Trophoblast cell (in vitro differentiated cells and primary cell): ENCODE measurements around the gene DOP1A.

Source experiments
- DNase-seq, 2 donors: peaks; one replicate each; pipeline ENCODE4 v3.0.0-alpha.2; 2016
- H2AFZ ChIP-seq: 2 replicates; pipeline ENCODE4 v1.6.1; 2013; ENCODE audit warnings: low read length, moderate library complexity, mild to moderate bottlenecking; ENCODE audit not compliant: insufficient read depth, poor library complexity
- H2AK5ac ChIP-seq: 2 replicates; pipeline ENCODE4 v1.6.1; 2013; ENCODE audit warnings: mild to moderate bottlenecking, low read length
- H2BK120ac ChIP-seq: 2 replicates; pipeline ENCODE4 v1.6.1; 2013; ENCODE audit warnings: low read length, mild to moderate bottlenecking, moderate library complexity; ENCODE audit not compliant: insufficient read depth, poor library complexity
- H2BK12ac ChIP-seq: 2 replicates; pipeline ENCODE4 v1.6.1; 2013; ENCODE audit warnings: mild to moderate bottlenecking, low read length, moderate library complexity
- H2BK5ac ChIP-seq: 2 replicates; pipeline ENCODE4 v1.6.1; 2013; ENCODE audit warnings: low read length, low read depth, moderate library complexity, mild to moderate bottlenecking; ENCODE audit not compliant: poor library complexity
- H3K14ac ChIP-seq: 2 replicates; pipeline ENCODE4 v1.6.1; 2013; ENCODE audit warnings: mild to moderate bottlenecking, low read length
- H3K18ac ChIP-seq: 2 replicates; pipeline ENCODE4 v1.6.1; 2013; ENCODE audit warnings: mild to moderate bottlenecking, low read length
- H3K23ac ChIP-seq: 2 replicates; pipeline ENCODE4 v1.6.1; 2013; ENCODE audit warnings: low read length
- H3K27ac ChIP-seq: 2 replicates; pipeline ENCODE4 v1.5.1; 2013; ENCODE audit warnings: low read depth, mild to moderate bottlenecking, inconsistent platforms, low read length, moderate library complexity
- H3K27me3 ChIP-seq: 2 replicates; pipeline ENCODE4 v1.6.1; 2013; ENCODE audit warnings: inconsistent platforms, mild to moderate bottlenecking, low read length, moderate library complexity; ENCODE audit not compliant: insufficient read depth
- H3K36me3 ChIP-seq, 2 experiments: 1 replicate in 1 of 2; 2 replicates in 1 of 2; pipeline ENCODE4 v1.6.1; 2013; ENCODE audit warnings: low read length in 2 of 2, mild to moderate bottlenecking in 2 of 2, moderate library complexity in 1 of 2; ENCODE audit not compliant: insufficient read depth in 2 of 2, control insufficient read depth in 1 of 2
- H3K4ac ChIP-seq: 2 replicates; pipeline ENCODE4 v1.6.1; 2013; ENCODE audit warnings: low read depth, mild to moderate bottlenecking, low read length, moderate library complexity
- H3K4me1 ChIP-seq, 2 experiments: 1 replicate in 1 of 2; 2 replicates in 1 of 2; pipeline ENCODE4 v1.6.1; 2013; ENCODE audit warnings: low read length in 2 of 2, mild to moderate bottlenecking in 2 of 2, moderate library complexity in 1 of 2; ENCODE audit not compliant: insufficient read depth in 2 of 2, control insufficient read depth in 1 of 2
- H3K4me2 ChIP-seq: 2 replicates; pipeline ENCODE4 v1.6.1; 2013; ENCODE audit warnings: inconsistent platforms, mild to moderate bottlenecking, low read length, moderate library complexity
- H3K4me3 ChIP-seq: 2 replicates; pipeline ENCODE4 v1.5.1; 2013; ENCODE audit warnings: mild to moderate bottlenecking, low read depth, low read length, inconsistent platforms
- H3K79me1 ChIP-seq: one replicate; pipeline ENCODE4 v1.6.1; 2013; ENCODE audit warnings: low read length
- H3K79me2 ChIP-seq: 2 replicates; pipeline ENCODE4 v1.6.1; 2013; ENCODE audit warnings: low read length, mild to moderate bottlenecking; ENCODE audit not compliant: control insufficient read depth, insufficient read depth, poor library complexity
- H3K9ac ChIP-seq: 2 replicates; pipeline ENCODE4 v1.6.1; 2013; ENCODE audit warnings: mild to moderate bottlenecking, low read length
- H3K9me3 ChIP-seq: 2 replicates; pipeline ENCODE4 v1.6.1; 2013; ENCODE audit warnings: low read depth, mild to moderate bottlenecking, control low read depth, inconsistent platforms, low read length; ENCODE audit not compliant: insufficient read depth
- H4K12ac ChIP-seq: 2 replicates; pipeline ENCODE4 v1.6.1; 2013; ENCODE audit warnings: low read depth, mild to moderate bottlenecking, low read length, moderate library complexity
- H4K8ac ChIP-seq: 2 replicates; pipeline ENCODE4 v1.6.1; 2013; ENCODE audit warnings: low read depth, mild to moderate bottlenecking, low read length, moderate library complexity
- H4K91ac ChIP-seq: one replicate; pipeline ENCODE4 v1.6.1; 2013; ENCODE audit warnings: low read depth, mild to moderate bottlenecking, low read length, moderate library complexity
- WGBS: extraction: QIAGEN DNeasy Blood & Tissue Kit; methylation state at CpG from one replicate; pipeline ENCODE4 v1.1.7; 2013; ENCODE audit warnings: missing lambda C conversion rate; ENCODE audit not compliant: insufficient read length, insufficient coverage; ENCODE audit errors: extremely low coverage; 5-methylcytosine and 5-hydroxymethylcytosine counted together

The DOP1A gene

DNA sequence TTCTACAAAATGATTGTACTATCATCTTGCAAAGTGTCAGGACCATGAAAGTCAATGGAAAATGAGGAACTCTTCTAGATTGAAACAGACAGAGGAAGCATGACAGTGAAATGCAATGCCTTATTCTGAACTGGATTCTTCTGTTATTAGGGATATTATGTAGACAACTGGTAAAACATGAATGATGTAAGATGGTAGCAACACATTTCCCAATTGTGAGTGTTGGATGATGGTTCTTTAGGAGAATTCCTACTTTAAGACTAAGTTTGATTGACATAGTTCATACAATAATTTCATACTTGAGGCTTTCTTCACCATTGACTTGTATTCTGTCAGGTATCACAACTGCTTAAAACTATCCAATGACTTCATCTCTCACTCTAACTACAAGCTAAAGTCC is 6.3 kb upstream of the DOP1A start:
- Histone ChIP-seq H4K12ac (no peak overlapping the region), H3K14ac (no peak overlapping the region), H3K4ac (no peak overlapping the region), H3K4me2 (no peak overlapping the region), H2BK120ac (no peak overlapping the region), H3K4me1 (peaks cover 2% of the 10 kb centered on the region in 2 experiments), H2AK5ac (no peak overlapping the region), H3K4me3 (no peak overlapping the region), H4K8ac (no peak overlapping the region), H3K79me2 (peaks cover 1% of the 10 kb centered on the region), H2BK5ac (no peak overlapping the region), H3K18ac (no peak overlapping the region), H3K27me3 (no peaks in the 10 kb centered on the region), H2BK12ac (no peak overlapping the region), H3K36me3 (no peaks in the 10 kb centered on the region), H3K23ac (no peak overlapping the region), H3K27ac (no peak overlapping the region), H3K9me3 (no peaks in the 10 kb centered on the region), H2AFZ (no peak overlapping the region), H3K79me1 (peaks cover 4% of the 10 kb centered on the region), H4K91ac (no peak overlapping the region), H3K9ac (no peak overlapping the region)
- DNase-seq: no peak

DNA sequence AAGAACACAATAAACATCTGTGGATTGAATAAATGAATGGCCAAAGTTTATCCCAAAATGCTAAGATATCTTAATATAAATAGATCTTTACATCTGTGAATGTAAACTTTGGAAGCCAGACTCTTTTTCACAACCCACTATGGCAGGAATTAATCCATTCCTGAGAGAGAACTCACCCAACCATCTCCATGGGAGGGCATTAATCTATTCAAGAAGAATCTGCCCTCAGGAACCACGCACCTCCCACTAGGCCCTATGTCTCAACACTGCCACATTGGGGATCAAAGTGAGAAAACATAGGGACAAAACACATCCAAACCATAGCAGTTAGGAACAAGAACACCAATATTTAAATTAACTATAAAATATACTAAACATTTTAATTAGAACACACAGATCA is 5.2 kb upstream of the DOP1A start:
- WGBS: no CpG with 5 or more reads among the region's 1 CpG
- no peak for DNase-seq
- Histone ChIP-seq H3K36me3 (no peaks in the 10 kb centered on the region), H3K79me2 (peaks cover 1% of the 10 kb centered on the region), H3K4me3 (no peak overlapping the region), H3K23ac (no peak overlapping the region), H2AFZ (no peak overlapping the region), H4K91ac (no peak overlapping the region), H4K8ac (no peak overlapping the region), H2BK5ac (no peak overlapping the region), H3K14ac (no peak overlapping the region), H3K79me1 (peaks cover 4% of the 10 kb centered on the region), H3K9ac (no peak overlapping the region), H3K27me3 (no peaks in the 10 kb centered on the region), H4K12ac (no peak overlapping the region), H3K4me1 (peaks cover 2% of the 10 kb centered on the region in 2 experiments), H2BK120ac (no peak overlapping the region), H3K18ac (no peak overlapping the region), H2AK5ac (no peak overlapping the region), H3K4ac (no peak overlapping the region), H2BK12ac (no peak overlapping the region), H3K9me3 (no peaks in the 10 kb centered on the region), H3K4me2 (no peak overlapping the region), H3K27ac (no peak overlapping the region)

DNA sequence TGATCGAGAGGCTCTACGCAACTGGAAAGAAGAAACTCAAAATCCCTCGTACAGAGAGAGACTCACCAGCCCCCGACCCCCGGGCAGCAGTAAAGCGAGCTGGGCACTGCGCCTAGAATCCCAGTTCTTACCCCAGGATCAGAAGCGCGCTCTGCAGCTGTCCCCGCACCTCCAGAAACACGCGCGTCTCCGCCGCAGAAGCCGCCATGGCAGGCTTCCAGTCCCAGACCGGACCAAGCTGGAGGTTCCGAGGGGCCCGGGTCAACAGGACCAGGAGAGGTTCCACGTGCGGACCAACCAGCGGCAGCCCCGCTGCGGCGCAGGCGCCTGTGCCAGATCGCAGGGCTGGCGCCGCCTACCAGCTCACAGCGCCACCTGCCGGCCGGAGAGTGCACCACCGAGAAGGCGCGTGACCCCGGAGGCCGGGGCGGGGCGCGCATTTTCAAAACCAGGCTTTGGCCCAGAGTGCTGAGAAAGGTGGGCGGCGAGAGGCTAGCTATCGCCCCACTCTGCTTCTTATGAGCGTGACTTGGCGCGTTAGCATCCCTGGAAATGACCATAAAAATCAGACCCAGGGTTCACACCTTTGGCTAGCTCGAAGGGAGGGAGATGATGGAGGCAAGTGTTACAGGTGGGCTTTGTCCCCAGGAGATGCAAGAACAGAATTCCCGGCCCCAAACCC is 1.8 kb upstream of the DOP1A start, which contains the start of gene UBE3D:
TSS of gene UBE3D (minus strand) at position 331 of the 682 bp plus-strand sequence. CDS start at position 208, 123 bp downstream.
- no peaks in the 10 kb centered on the region for H3K36me3 ChIP-seq
- no peak within 1 kb of the TSS for H2BK12ac ChIP-seq
- H2BK5ac ChIP-seq: no peak within 1 kb of the TSS
- no peak within 1 kb of the TSS for H3K23ac ChIP-seq
- H4K91ac ChIP-seq: peak within 1 kb of the TSS; percentile 61
- peak within 1 kb of the TSS; percentile 70 for H3K4ac ChIP-seq
- H3K79me2 ChIP-seq: peaks cover 3% of the 10 kb centered on the region
- peaks cover 2% of the 10 kb centered on the region in 2 experiments for H3K4me1 ChIP-seq
- H3K79me1 ChIP-seq: peaks cover 6% of the 10 kb centered on the region
- no CpG with 5 or more reads among the region's 48 CpGs for WGBS
- no peaks in the 10 kb centered on the region for H3K9me3 ChIP-seq
- peak within 1 kb of the TSS; percentile 93 for H3K4me2 ChIP-seq
- peak within 1 kb of the TSS; percentile 85 for H2AFZ ChIP-seq
- H3K14ac ChIP-seq: peak within 1 kb of the TSS; percentile 80
- peak within 1 kb of the TSS; percentile 97 for H4K8ac ChIP-seq
- peak within 1 kb of the TSS; percentile 10 for H3K27ac ChIP-seq
- DNase-seq: peak; percentile 85 to 95
- H2BK120ac ChIP-seq: peak within 1 kb of the TSS; percentile 30
- peak within 1 kb of the TSS; percentile 75 for H3K18ac ChIP-seq
- H3K4me3 ChIP-seq: peak within 1 kb of the TSS; percentile 83
- H3K27me3 ChIP-seq: no peaks in the 10 kb centered on the region
- peak within 1 kb of the TSS; percentile 88 for H4K12ac ChIP-seq
- no peak within 1 kb of the TSS for H2AK5ac ChIP-seq
- peak within 1 kb of the TSS; percentile 74 for H3K9ac ChIP-seq

DNA sequence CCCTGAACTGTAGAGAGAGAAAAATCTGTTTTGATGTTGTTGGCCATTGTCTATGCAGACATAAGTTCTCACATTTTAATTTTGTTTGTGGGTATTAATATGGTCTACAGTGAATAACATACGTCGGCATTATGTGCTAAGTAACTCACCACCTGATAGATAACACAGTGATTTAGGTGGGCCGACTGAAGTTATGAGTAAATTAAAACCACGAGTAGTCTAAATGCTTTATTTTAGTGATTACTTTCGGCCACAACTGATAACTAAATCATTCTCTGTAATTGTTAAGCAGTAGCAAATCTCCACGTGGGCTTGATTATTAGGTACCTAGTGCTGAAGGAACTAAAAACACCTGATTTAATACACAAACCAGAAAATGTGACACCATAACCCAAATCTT is 1.1 kb downstream of the DOP1A start:
- peak overlapping the region; percentile 82 for H3K4me2 ChIP-seq
- no peaks in the 10 kb centered on the region for H3K36me3 ChIP-seq
- H3K18ac ChIP-seq: no peak overlapping the region
- H2AK5ac ChIP-seq: no peak overlapping the region
- no peak overlapping the region for H3K4ac ChIP-seq
- no peak overlapping the region for H3K27ac ChIP-seq
- no peak overlapping the region for H2BK5ac ChIP-seq
- H3K4me1 ChIP-seq: peaks cover 2% of the 10 kb centered on the region in 2 experiments
- no peak overlapping the region for H2BK120ac ChIP-seq
- H3K79me2 ChIP-seq: peaks cover 3% of the 10 kb centered on the region
- WGBS: no CpG with 5 or more reads among the region's 6 CpGs
- peaks cover 6% of the 10 kb centered on the region for H3K79me1 ChIP-seq
- H2AFZ ChIP-seq: no peak overlapping the region
- H3K4me3 ChIP-seq: no peak overlapping the region
- no peak overlapping the region for H2BK12ac ChIP-seq
- no peak overlapping the region for H3K14ac ChIP-seq
- H4K8ac ChIP-seq: no peak overlapping the region
- H4K12ac ChIP-seq: no peak overlapping the region
- no peaks in the 10 kb centered on the region for H3K27me3 ChIP-seq
- no peak overlapping the region for H4K91ac ChIP-seq
- H3K9ac ChIP-seq: no peak overlapping the region
- no peak for DNase-seq
- H3K9me3 ChIP-seq: no peaks in the 10 kb centered on the region
- no peak overlapping the region for H3K23ac ChIP-seq
